Keratinocyte (primary cell): ENCODE data around the gene ZCCHC17.

Experiments used
- CTCF ChIP-seq, 3 experiments: IDR thresholded peaks in 1 of 3; conservative IDR thresholded peaks in 1 of 3; optimal IDR thresholded peaks in 1 of 3; 2 replicates in 2 of 3; 3 replicates in 1 of 3; pipeline versions ENCODE3 to v1.5.1; 2011; ENCODE audit warnings: low read length in 3 of 3, mild to moderate bottlenecking in 3 of 3, moderate library complexity in 2 of 3, control low read depth in 1 of 3, inconsistent platforms in 1 of 3; ENCODE audit not compliant: insufficient read depth in 2 of 3; ENCODE audit errors: extremely low read depth in 1 of 3
- EZH2 ChIP-seq: IDR thresholded peaks from one replicate; pipeline ENCODE4 v1.6.1; 2012; ENCODE audit warnings: inconsistent platforms, mild to moderate bottlenecking, low read length, moderate library complexity

- TF ChIP-seq CTCF (optimal IDR thresholded peaks at IDR 0.05 in 1 of 3, IDR thresholded peaks at IDR 0.05 in 1 of 3, conservative IDR thresholded peaks at IDR 0.05 in 1 of 3; ENCODE audit: extremely low read depth in 1 of 3, insufficient read depth in 2 of 3, low read length in 3 of 3) (peak in 1 of 3 experiments; percentile 32), EZH2 (no peak)
These were observed at the start of gene ZCCHC17, which contains the start of gene SNRNP40 for GRCh38 chr1:31296486-31297276.
